GM18907 (cell line): ENCODE results near the gene RHCG.
A peak's percentile ranks its signal among the peaks of the same experiment; 100 is the strongest.

Experiments used
- ATAC-seq: cut with Tn5 transposase; IDR thresholded peaks from one replicate; pipeline ENCODE4 v1.9.1; 2021; ENCODE audit warnings: mild to moderate bottlenecking, moderate library complexity; ENCODE audit not compliant: unreplicated experiment

The RHCG gene

GRCh38 chr15:89446255-89446891, 50.0 kb downstream of the RHCG start:
- ATAC-seq = no peak

- no peak for ATAC-seq
Measured at GRCh38 chr15:89445518-89445917, 50.9 kb downstream of the RHCG start.

- ATAC-seq = no peak
Measured at GRCh38 chr15:89444241-89445225, 51.9 kb downstream of the RHCG start.

- ATAC-seq = no peak
Measured at GRCh38 chr15:89443581-89443980, 52.8 kb downstream of the RHCG start.

GRCh38 chr15:89442671-89443307, 53.6 kb downstream of the RHCG start:
- ATAC-seq = no peak

- no peak for ATAC-seq
Measured at GRCh38 chr15:89442155-89442554, 54.2 kb downstream of the RHCG start.

- ATAC-seq = peak; percentile 97
Measured at GRCh38 chr15:89441295-89441812, 55.0 kb downstream of the RHCG start.

GRCh38 chr15:89439764-89440163, 56.6 kb downstream of the RHCG start:
- ATAC-seq = no peak

GRCh38 chr15:89436560-89437311, 59.6 kb downstream of the RHCG start:
- ATAC-seq = no peak

GRCh38 chr15:89435362-89435761, 61.0 kb downstream of the RHCG start:
- ATAC-seq = no peak

- no peak for ATAC-seq
Measured at GRCh38 chr15:89433686-89434085, 62.7 kb downstream of the RHCG start.

GRCh38 chr15:89430530-89431341, 65.6 kb downstream of the RHCG start:
- peak; percentile 85 for ATAC-seq

GRCh38 chr15:89429986-89430385, 66.4 kb downstream of the RHCG start:
- no peak for ATAC-seq

- ATAC-seq = no peak
Measured at GRCh38 chr15:89429023-89429422, 67.4 kb downstream of the RHCG start.

- no peak for ATAC-seq
Measured at GRCh38 chr15:89428246-89428645, 68.1 kb downstream of the RHCG start.

GRCh38 chr15:89426500-89426899, 69.9 kb downstream of the RHCG start:
- ATAC-seq = no peak

GRCh38 chr15:89423981-89424380, 72.4 kb downstream of the RHCG start:
- ATAC-seq = no peak
